Melanocyte of skin (primary cell): ENCODE measurements around the gene DSC3. TPM values are rescaled to one million over a fixed set of nuclear protein-coding genes. Genes with fewer than 3 reads are reported as not detected.

Source experiments
- small RNA-seq, 2 donors: library from RNA; depleted of rRNA; stranded (forward); fragments of <200 nt; gene quantifications; one replicate each; pipeline ENCODE3, GENCODE V24; 2012
- total RNA-seq, 2 donors: library from RNA; depleted of rRNA; stranded (reverse); fragments of >200 nt; gene quantifications; 2 replicates each; pipeline ENCODE4 v1.2.3, GENCODE V29; 2012

The DSC3 gene
- under 1 TPM in 1 of 2 donors, not detected in 1; under 0.01 TPM for total RNA-seq

GRCh38 chr18:31042406-31043181, at the start of gene DSC3:
Gene DSC3 (minus strand): TSS chr18:31042742. CDS start chr18:31042660, 82 bp downstream.

Small RNA genes within 50 kb of the gene (small RNA-seq; reads per million reads assigned to genes)
- gene RNU6-857P, result 0 reads per million in 2 donors

Other genes starting within 250 kb of the DSC3 start
- gene DSC2, start 59.7 kb upstream of the DSC3 start, total RNA-seq, result not detected
- not detected for gene DSC1, start 120.1 kb upstream of the DSC3 start, total RNA-seq